SKM-1 (cell line): ENCODE results near the gene HESX1.

Source experiments
- DNase-seq: peaks from one replicate; lab custom pipeline; 2025; ENCODE audit not compliant: unreplicated experiment; lab: John Stamatoyannopoulos, UW

HESX1 gene

GRCh38 chr3:57150113-57150581 is 49.6 kb downstream of the HESX1 start:
- DNase-seq, result no peak
